ENCODE measurements around the gene ALOX5AP.
"Not testable (repeated sequence)": the region's sequence is repeated elsewhere in the genome, so short reads cannot be mapped to it uniquely, and the experiment has no call there.

Gene ALOX5AP

GRCh38 chr13:30737511-30738337, 2.4 kb downstream of the ALOX5AP start:
- no peak for DNase-seq (ENCODE audit: low read depth in 2 of 3, low spot score in 1 of 3)

- no peak for DNase-seq (ENCODE audit: low read depth in 2 of 3, low spot score in 1 of 3)
Observed at GRCh38 chr13:30738526-30739236, 3.3 kb downstream of the ALOX5AP start.

GRCh38 chr13:30739237-30739528, 3.8 kb downstream of the ALOX5AP start:
- DNase-seq (ENCODE audit: low read depth in 2 of 3, low spot score in 1 of 3): no peak

GRCh38 chr13:30739761-30740642, 4.7 kb downstream of the ALOX5AP start:
- peak; percentile 36 to 60 (median 53) for DNase-seq (ENCODE audit: low read depth in 2 of 3, low spot score in 1 of 3)

GRCh38 chr13:30742901-30743300, 7.6 kb downstream of the ALOX5AP start:
- no peak for DNase-seq (ENCODE audit: low read depth in 2 of 3, low spot score in 1 of 3)

- no peak for DNase-seq (ENCODE audit: low read depth in 2 of 3, low spot score in 1 of 3)
Observed at GRCh38 chr13:30743319-30744055, 8.1 kb downstream of the ALOX5AP start.

GRCh38 chr13:30744056-30744680, 8.8 kb downstream of the ALOX5AP start:
- peak; percentile 70 to 78 (median 70) for DNase-seq (ENCODE audit: low read depth in 2 of 3, low spot score in 1 of 3)

- no peak for DNase-seq (ENCODE audit: low read depth in 2 of 3, low spot score in 1 of 3)
Observed at GRCh38 chr13:30744681-30745077, 9.3 kb downstream of the ALOX5AP start.

- DNase-seq (ENCODE audit: low read depth in 2 of 3, low spot score in 1 of 3): no peak
Observed at GRCh38 chr13:30745906-30746686, 10.8 kb downstream of the ALOX5AP start.

GRCh38 chr13:30746791-30747190, 11.4 kb downstream of the ALOX5AP start:
- DNase-seq (ENCODE audit: low read depth in 2 of 3, low spot score in 1 of 3): no peak

- not testable (repeated sequence) for DNase-seq (ENCODE audit: low read depth in 2 of 3, low spot score in 1 of 3)
Observed at GRCh38 chr13:30747845-30748244, 12.5 kb downstream of the ALOX5AP start.

GRCh38 chr13:30748717-30749116, 13.4 kb downstream of the ALOX5AP start:
- no peak for DNase-seq (ENCODE audit: low read depth in 2 of 3, low spot score in 1 of 3)

GRCh38 chr13:30750036-30750435, 14.7 kb downstream of the ALOX5AP start:
- no peak for DNase-seq (ENCODE audit: low read depth in 2 of 3, low spot score in 1 of 3)

GRCh38 chr13:30751183-30751933, 16.0 kb downstream of the ALOX5AP start:
- DNase-seq (ENCODE audit: low read depth in 2 of 3, low spot score in 1 of 3): no peak

- DNase-seq (ENCODE audit: low read depth in 2 of 3, low spot score in 1 of 3): no peak
Observed at GRCh38 chr13:30752201-30752797, 17.0 kb downstream of the ALOX5AP start.

- no peak for DNase-seq (ENCODE audit: low read depth in 2 of 3, low spot score in 1 of 3)
Observed at GRCh38 chr13:30753030-30753616, 17.8 kb downstream of the ALOX5AP start.

- no peak for DNase-seq (ENCODE audit: low read depth in 2 of 3, low spot score in 1 of 3)
Observed at GRCh38 chr13:30755678-30756077, 20.3 kb downstream of the ALOX5AP start.

GRCh38 chr13:30757026-30757742, 21.8 kb downstream of the ALOX5AP start:
- DNase-seq (ENCODE audit: low read depth in 2 of 3, low spot score in 1 of 3): no peak

All from stimulated activated CD4-positive, alpha-beta T cell treated with anti-CD3 and anti-CD28 coated beads, Interleukin-12 subunit alpha, Interleukin-12 subunit beta, amount 100 ng/mL, for 48 hours (primary cell).